ENCODE results near the gene SPATA13. TPM values are rescaled to one million over a fixed set of nuclear protein-coding genes. Genes with fewer than 3 reads are reported as not detected.
A peak's percentile ranks its signal among the peaks of the same experiment; 100 is the strongest.

The SPATA13 gene
- total RNA-seq, 1 experiment from 2014 or later = 14.1 TPM

- Histone ChIP-seq H2AK5ac (ENCODE audit: insufficient read length, low read length) (no peak overlapping the region), H2AFZ (ENCODE audit: low read length) (no peak overlapping the region), H3K27ac (ENCODE audit: insufficient read length, low read depth, low read length) (no peak overlapping the region), H3K79me2 (ENCODE audit: insufficient read depth, low read length) (peaks cover 2% of the 10 kb centered on the region), H2BK120ac (ENCODE audit: low read depth, low read length, poor library complexity, severe bottlenecking) (no peak overlapping the region), H3K4me2 (ENCODE audit: insufficient read depth, insufficient read length, low read length) (no peak overlapping the region), H4K8ac (replicated peaks; ENCODE audit: insufficient read length, low read depth, low read length) (no peak overlapping the region), H3K23ac (ENCODE audit: insufficient read length, low read depth, low read length) (no peak overlapping the region), H3K18ac (ENCODE audit: insufficient read length, low read depth, low read length) (no peak overlapping the region), H4K20me1 (ENCODE audit: control insufficient read depth, insufficient read depth, insufficient read length) (no peaks in the 10 kb centered on the region), H3K23me2 (ENCODE audit: insufficient read length, low read depth, low read length, poor library complexity, severe bottlenecking) (no peaks in the 10 kb centered on the region), H4K91ac (ENCODE audit: insufficient read length, low read depth, low read length) (no peak overlapping the region), H3K4ac (ENCODE audit: low read depth, low read length) (no peak overlapping the region), H3K9me3 (ENCODE audit: control insufficient read depth, low read depth, low read length) (no peaks in the 10 kb centered on the region), H3K27me3 (ENCODE audit: insufficient read depth, low read length) (no peaks in the 10 kb centered on the region), H4K5ac (ENCODE audit: insufficient read length, low read depth, low read length) (no peak overlapping the region), H2BK15ac (ENCODE audit: low read depth, low read length) (no peak overlapping the region), H2BK12ac (ENCODE audit: insufficient read length, low read depth, low read length) (no peak overlapping the region), H3T11ph (ENCODE audit: low read length) (no peak overlapping the region), H2BK20ac (ENCODE audit: low read depth, low read length, poor library complexity, severe bottlenecking) (no peak overlapping the region), H3K4me1 (ENCODE audit: insufficient read depth, low read length) (no peaks in the 10 kb centered on the region; the same call in 1 of the 2 replicates), H3K14ac (ENCODE audit: insufficient read depth, low read length) (no peak overlapping the region), H3K56ac (ENCODE audit: insufficient read length, low read depth, low read length) (no peak overlapping the region), H3K79me1 (ENCODE audit: insufficient read depth, low read depth, low read length, poor library complexity, severe bottlenecking) (no peaks in the 10 kb centered on the region), H2BK5ac (ENCODE audit: insufficient read length, low read length) (no peak overlapping the region), H3K9ac (ENCODE audit: extremely low read depth, insufficient read length, low read length) (no peak overlapping the region)
- no CpG with 5 or more reads among the region's 4 CpGs for WGBS (ENCODE audit: extremely low coverage, insufficient read length, low lambda C conversion rate)
- peaks cover 0 to 1% (median 0%) of the 10 kb centered on the region in 3 experiments; a peak in 2 of 7 replicates for H3K36me3 Mint-ChIP-seq (ENCODE audit: insufficient read depth in 1 of 3, low read depth in 3 of 3)
- peaks cover 30 to 38% of the 10 kb centered on the region in 2 experiments for H3K4me1 Mint-ChIP-seq
- H3K9me3 Mint-ChIP-seq = no peaks in the 10 kb centered on the region
- DNase-seq = no peak
- H3K4me3 Mint-ChIP-seq = no peak overlapping the region
- H3K27me3 Mint-ChIP-seq (ENCODE audit: low read depth) = no peaks in the 10 kb centered on the region
- peak overlapping the region in 1 of 3 experiments; percentile 1; a peak in 1 of 7 replicates for H3K27ac Mint-ChIP-seq
- TF ChIP-seq CTCF (conservative IDR thresholded peaks at IDR 0.05) = no peak
Observed at GRCh38 chr13:24181991-24182702, 21.6 kb downstream of the SPATA13 start.

Measured in H9 (cell line).